Skeletal muscle tissue (tissue), 4 donors: ENCODE data around the gene LIFR. TPM values are rescaled to one million over a fixed set of nuclear protein-coding genes. Genes with fewer than 3 reads are reported as not detected.

Experiments
- H3K27ac ChIP-seq: one replicate; pipeline ENCODE4 v1.7.0; 2013; ENCODE audit warnings: mild to moderate bottlenecking, low read depth, low read length, inconsistent platforms
- H3K27me3 ChIP-seq, 3 donors: one replicate each; pipeline ENCODE4 v1.7.0; 2013; ENCODE audit warnings: low read length in 3 of 3; ENCODE audit not compliant: control insufficient read depth in 3 of 3, insufficient read depth in 3 of 3
- H3K36me3 ChIP-seq, 3 donors: one replicate each; pipeline ENCODE4 v1.7.0; 2013; ENCODE audit warnings: low read length in 3 of 3; ENCODE audit not compliant: control insufficient read depth in 3 of 3, insufficient read depth in 3 of 3
- H3K4me1 ChIP-seq, 3 donors: one replicate each; pipeline ENCODE4 v1.7.0; 2013; ENCODE audit warnings: low read length in 3 of 3, mild to moderate bottlenecking in 3 of 3; ENCODE audit not compliant: control insufficient read depth in 3 of 3, insufficient read depth in 3 of 3
- H3K4me3 ChIP-seq, 3 donors: one replicate each; pipeline ENCODE4 v1.7.0; 2013; ENCODE audit warnings: low read length in 3 of 3
- H3K9ac ChIP-seq, 3 donors: one replicate each; pipeline ENCODE4 v1.7.0; 2013; ENCODE audit warnings: low read length in 3 of 3, mild to moderate bottlenecking in 3 of 3, moderate library complexity in 2 of 3, low read depth in 1 of 3
- H3K9me3 ChIP-seq, 3 donors: one replicate each; pipeline ENCODE4 v1.7.0; 2013; ENCODE audit warnings: low read length in 3 of 3; ENCODE audit not compliant: control insufficient read depth in 3 of 3
- total RNA-seq: library from RNA; depleted of rRNA; stranded (reverse); fragments of >200 nt; gene quantifications from one replicate; pipeline ENCODE4 v1.2.3, GENCODE V29; 2014
- donor health status: Osteomylitis.

LIFR gene
- total RNA-seq, 1 donor from 2014 or later: 101 TPM

- Histone ChIP-seq H3K27ac (no peak overlapping the region), H3K4me3 (no peak overlapping the region), H3K9ac (no peak overlapping the region), H3K36me3 (no peaks in the 10 kb centered on the region), H3K4me1 (peaks cover 10 to 45% (median 28%) of the 10 kb centered on the region in 3 donors), H3K9me3 (no peaks in the 10 kb centered on the region), H3K27me3 (no peaks in the 10 kb centered on the region)
These were observed 3.4 kb downstream of the LIFR start for GRCh38 chr5:38553001-38553521.

GRCh38 chr5:38551030-38552017, 5.1 kb downstream of the LIFR start:
- Histone ChIP-seq H3K9me3 (no peaks in the 10 kb centered on the region), H3K27me3 (no peaks in the 10 kb centered on the region), H3K4me1 (peaks cover 14 to 44% (median 22%) of the 10 kb centered on the region in 3 donors), H3K4me3 (peak overlapping the region in 1 of 3 donors; percentile 19), H3K27ac (no peak overlapping the region), H3K36me3 (no peaks in the 10 kb centered on the region), H3K9ac (no peak overlapping the region)

- Histone ChIP-seq H3K27me3 (no peaks in the 10 kb centered on the region), H3K4me3 (no peak overlapping the region), H3K9me3 (no peaks in the 10 kb centered on the region), H3K36me3 (peaks cover 0 to 3% (median 0%) of the 10 kb centered on the region in 3 donors), H3K27ac (peak overlapping the region; percentile 21), H3K4me1 (peaks cover 19 to 49% (median 20%) of the 10 kb centered on the region in 3 donors), H3K9ac (no peak overlapping the region)
These were observed 8.2 kb downstream of the LIFR start for GRCh38 chr5:38548064-38548759.

- no peaks in the 10 kb centered on the region for H3K27me3 ChIP-seq
- H3K27ac ChIP-seq: no peak overlapping the region
- peaks cover 0 to 3% (median 0%) of the 10 kb centered on the region in 3 donors for H3K36me3 ChIP-seq
- no peak overlapping the region for H3K9ac ChIP-seq
- H3K4me3 ChIP-seq: no peak overlapping the region
- H3K4me1 ChIP-seq: peaks cover 19 to 49% (median 24%) of the 10 kb centered on the region in 3 donors
- no peaks in the 10 kb centered on the region for H3K9me3 ChIP-seq
These were observed 9.2 kb downstream of the LIFR start for GRCh38 chr5:38547257-38547656.

- no peak overlapping the region for H3K27ac ChIP-seq
- H3K4me1 ChIP-seq: peaks cover 21 to 50% (median 26%) of the 10 kb centered on the region in 3 donors
- no peaks in the 10 kb centered on the region for H3K27me3 ChIP-seq
- no peak overlapping the region for H3K4me3 ChIP-seq
- H3K9ac ChIP-seq: no peak overlapping the region
- H3K9me3 ChIP-seq: no peaks in the 10 kb centered on the region
- H3K36me3 ChIP-seq: peaks cover 0 to 3% (median 0%) of the 10 kb centered on the region in 3 donors
These were observed 9.7 kb downstream of the LIFR start for GRCh38 chr5:38546691-38547146.

GRCh38 chr5:38543886-38544285, 12.6 kb downstream of the LIFR start:
- Histone ChIP-seq H3K27ac (no peak overlapping the region), H3K27me3 (no peaks in the 10 kb centered on the region), H3K9ac (no peak overlapping the region), H3K9me3 (no peaks in the 10 kb centered on the region), H3K4me1 (peaks cover 27 to 52% (median 37%) of the 10 kb centered on the region in 3 donors), H3K4me3 (no peak overlapping the region), H3K36me3 (peaks cover 0 to 3% (median 0%) of the 10 kb centered on the region in 3 donors)

- H3K4me3 ChIP-seq: no peak overlapping the region
- H3K27ac ChIP-seq: no peak overlapping the region
- H3K36me3 ChIP-seq: peaks cover 0 to 3% (median 0%) of the 10 kb centered on the region in 3 donors
- H3K9me3 ChIP-seq: no peaks in the 10 kb centered on the region
- H3K4me1 ChIP-seq: peaks cover 19 to 52% (median 41%) of the 10 kb centered on the region in 3 donors
- no peak overlapping the region for H3K9ac ChIP-seq
- H3K27me3 ChIP-seq: no peaks in the 10 kb centered on the region
These were observed 13.4 kb downstream of the LIFR start for GRCh38 chr5:38543074-38543473.

- Histone ChIP-seq H3K4me3 (no peak overlapping the region), H3K9me3 (no peaks in the 10 kb centered on the region), H3K27me3 (no peaks in the 10 kb centered on the region), H3K9ac (peak overlapping the region in 2 of 3 donors; percentile 20 to 42), H3K27ac (peak overlapping the region; percentile 34), H3K4me1 (peaks cover 19 to 49% (median 36%) of the 10 kb centered on the region in 3 donors), H3K36me3 (peaks cover 0 to 3% (median 0%) of the 10 kb centered on the region in 3 donors)
These were observed 15.2 kb downstream of the LIFR start for GRCh38 chr5:38541174-38541725.

- peaks cover 0 to 3% (median 0%) of the 10 kb centered on the region in 3 donors for H3K36me3 ChIP-seq
- peak overlapping the region in 1 of 3 donors; percentile 1 for H3K9ac ChIP-seq
- H3K4me1 ChIP-seq: peaks cover 23 to 56% (median 36%) of the 10 kb centered on the region in 3 donors
- peak overlapping the region; percentile 77 for H3K27ac ChIP-seq
- H3K4me3 ChIP-seq: peak overlapping the region in 2 of 3 donors; percentile 30 to 40
- no peaks in the 10 kb centered on the region for H3K27me3 ChIP-seq
- no peaks in the 10 kb centered on the region for H3K9me3 ChIP-seq
These were observed 16.1 kb downstream of the LIFR start for GRCh38 chr5:38540314-38540713.
